Calu3 (cell line): ENCODE results near the gene BAAT. TPM values are rescaled to one million over a fixed set of nuclear protein-coding genes. Genes with fewer than 3 reads are reported as not detected.

Experiments used
- BruUV-seq: library from RNA; stranded (reverse); fragments of 400-500 nt; replicated peaks from 2 replicates; lab custom pipeline; 2021; lab: Mats Ljungman, UMichigan
- CTCF ChIA-PET: fragments of 300-600 bp; sonication (Branson Sonifier 250); formaldehyde crosslinking; loops from one replicate; lab custom pipeline; 2022; ENCODE audit warnings: antibody characterized with exemption; lab: Charles Lee
- DNase-seq: peaks from one replicate; pipeline ENCODE4 v3.0.0; 2022
- H3K27ac Mint-ChIP-seq: one replicate; pipeline ENCODE4 v1.8.0; 2022; ENCODE audit warnings: mixed read lengths; ENCODE audit not compliant: unreplicated experiment
- H3K27me3 Mint-ChIP-seq: one replicate; pipeline ENCODE4 v1.8.0; 2022; ENCODE audit warnings: mixed read lengths; ENCODE audit not compliant: unreplicated experiment
- H3K36me3 Mint-ChIP-seq: one replicate; pipeline ENCODE4 v1.8.0; 2022; ENCODE audit warnings: mild to moderate bottlenecking, moderate library complexity, mixed read lengths; ENCODE audit not compliant: insufficient read depth, unreplicated experiment
- H3K4me1 Mint-ChIP-seq: one replicate; pipeline ENCODE4 v1.8.0; 2022; ENCODE audit warnings: mild to moderate bottlenecking, low read depth, mixed read lengths; ENCODE audit not compliant: unreplicated experiment
- H3K4me3 Mint-ChIP-seq: one replicate; pipeline ENCODE4 v1.8.0; 2022; ENCODE audit warnings: mild to moderate bottlenecking, low read depth, moderate library complexity, mixed read lengths; ENCODE audit not compliant: unreplicated experiment
- H3K9me3 Mint-ChIP-seq: one replicate; pipeline ENCODE4 v1.8.0; 2022; ENCODE audit warnings: low read depth, mixed read lengths; ENCODE audit not compliant: unreplicated experiment
- CTCF ChIP-seq: fragments of 200-600 bp; IDR thresholded peaks from one replicate; pipeline ENCODE4 v1.8.0; 2022; ENCODE audit warnings: antibody characterized with exemption; ENCODE audit not compliant: unreplicated experiment
- intact Hi-C: fragments of 100-400 bp; cut with micrococcal nuclease; formaldehyde crosslinking; loops from one replicate; pipeline ENCODE4 v1.10.0; 2022; ENCODE audit not compliant: unreplicated experiment
- total RNA-seq: library from RNA; stranded (reverse); gene quantifications from 2 replicates; pipeline ENCODE4 v1.2.3, GENCODE V29; 2022

Gene BAAT
- total RNA-seq, 1 experiment from 2014 or later: 10.2 TPM

- intact Hi-C loops: no loop called here
- Mint-ChIP-seq H3K4me1 (peaks cover 30% of the 10 kb centered on the region), H3K9me3 (peaks cover 3% of the 10 kb centered on the region), H3K27me3 (no peaks in the 10 kb centered on the region), H3K27ac (peak overlapping the region; percentile 8), H3K4me3 (no peak overlapping the region), H3K36me3 (peaks cover 6% of the 10 kb centered on the region)
- CTCF ChIA-PET: no interaction called here
- no peak for DNase-seq
- TF ChIP-seq CTCF: no peak
- no TSS peak for BruUV-seq
These were observed 44.9 kb upstream of the BAAT start for GRCh38 chr9:101429736-101430135.

- H3K4me3 Mint-ChIP-seq: no peak overlapping the region
- H3K27ac Mint-ChIP-seq: peak overlapping the region; percentile 8
- TF ChIP-seq CTCF: no peak
- peaks cover 6% of the 10 kb centered on the region for H3K9me3 Mint-ChIP-seq
- intact Hi-C loops: no loop called here
- BruUV-seq: no TSS peak
- DNase-seq: no peak
- no peaks in the 10 kb centered on the region for H3K27me3 Mint-ChIP-seq
- peaks cover 6% of the 10 kb centered on the region for H3K36me3 Mint-ChIP-seq
- peaks cover 22% of the 10 kb centered on the region for H3K4me1 Mint-ChIP-seq
- CTCF ChIA-PET: interaction anchor here (1.0 kb wide), 1 partner anchor 30 kb away, joined by 3 read pairs; no protein-coding TSS in a partner anchor
These were observed 44.1 kb upstream of the BAAT start for GRCh38 chr9:101428909-101429308.

GRCh38 chr9:101427957-101428655 lies 43.3 kb upstream of the BAAT start:
- intact Hi-C loops: no loop called here
- Mint-ChIP-seq H3K4me3 (peak overlapping the region; percentile 16), H3K27me3 (no peaks in the 10 kb centered on the region), H3K9me3 (peaks cover 11% of the 10 kb centered on the region), H3K27ac (peak overlapping the region; percentile 88), H3K36me3 (peaks cover 6% of the 10 kb centered on the region), H3K4me1 (peaks cover 15% of the 10 kb centered on the region)
- TF ChIP-seq CTCF: no peak
- peak; percentile 19 for DNase-seq
- BruUV-seq: no TSS peak
- CTCF ChIA-PET: interaction anchor here (1.0 to 1.4 kb wide), 3 partner anchors 10 to 31 kb away, joined by 3 to 5 read pairs (median 4); no protein-coding TSS in a partner anchor

GRCh38 chr9:101427358-101427757 lies 42.6 kb upstream of the BAAT start:
- H3K4me3 Mint-ChIP-seq: no peak overlapping the region
- peak overlapping the region; percentile 88 for H3K27ac Mint-ChIP-seq
- TF ChIP-seq CTCF: no peak
- CTCF ChIA-PET: interaction anchor here (1.2 to 1.4 kb wide), 2 partner anchors 11 to 22 kb away, joined by 4 to 5 read pairs; no protein-coding TSS in a partner anchor
- intact Hi-C loops: no loop called here
- H3K4me1 Mint-ChIP-seq: peaks cover 15% of the 10 kb centered on the region
- BruUV-seq: no TSS peak
- peaks cover 11% of the 10 kb centered on the region for H3K9me3 Mint-ChIP-seq
- no peaks in the 10 kb centered on the region for H3K27me3 Mint-ChIP-seq
- H3K36me3 Mint-ChIP-seq: peaks cover 6% of the 10 kb centered on the region
- DNase-seq: no peak
